HG02588 (cell line): Measurements from ENCODE around the gene GADD45G.

Experiments used
- ATAC-seq: cut with Tn5 transposase; IDR thresholded peaks from one replicate; pipeline ENCODE4 v1.9.1; 2021; ENCODE audit warnings: mild to moderate bottlenecking, moderate library complexity; ENCODE audit not compliant: unreplicated experiment

GADD45G gene

DNA sequence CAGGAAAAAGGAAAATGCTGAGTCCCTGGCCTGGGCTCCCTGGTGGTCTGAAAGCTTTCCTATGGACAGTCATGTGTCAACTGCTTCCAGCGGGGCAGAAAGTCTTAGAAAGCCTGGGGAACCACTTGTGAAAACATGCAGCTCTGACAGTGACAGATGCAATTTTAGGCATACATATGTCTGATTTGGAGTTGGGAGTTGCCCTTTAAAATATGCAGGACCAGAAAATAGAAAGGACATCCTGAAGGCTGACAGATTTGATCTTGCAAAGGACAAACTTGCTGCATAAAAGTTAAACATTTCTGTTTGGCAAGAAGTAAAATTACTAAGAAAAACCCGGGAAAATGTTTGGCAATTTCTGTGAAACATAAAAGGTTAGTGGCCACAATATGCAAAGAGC lies 23.8 kb downstream of the GADD45G start:
- no peak for ATAC-seq

DNA sequence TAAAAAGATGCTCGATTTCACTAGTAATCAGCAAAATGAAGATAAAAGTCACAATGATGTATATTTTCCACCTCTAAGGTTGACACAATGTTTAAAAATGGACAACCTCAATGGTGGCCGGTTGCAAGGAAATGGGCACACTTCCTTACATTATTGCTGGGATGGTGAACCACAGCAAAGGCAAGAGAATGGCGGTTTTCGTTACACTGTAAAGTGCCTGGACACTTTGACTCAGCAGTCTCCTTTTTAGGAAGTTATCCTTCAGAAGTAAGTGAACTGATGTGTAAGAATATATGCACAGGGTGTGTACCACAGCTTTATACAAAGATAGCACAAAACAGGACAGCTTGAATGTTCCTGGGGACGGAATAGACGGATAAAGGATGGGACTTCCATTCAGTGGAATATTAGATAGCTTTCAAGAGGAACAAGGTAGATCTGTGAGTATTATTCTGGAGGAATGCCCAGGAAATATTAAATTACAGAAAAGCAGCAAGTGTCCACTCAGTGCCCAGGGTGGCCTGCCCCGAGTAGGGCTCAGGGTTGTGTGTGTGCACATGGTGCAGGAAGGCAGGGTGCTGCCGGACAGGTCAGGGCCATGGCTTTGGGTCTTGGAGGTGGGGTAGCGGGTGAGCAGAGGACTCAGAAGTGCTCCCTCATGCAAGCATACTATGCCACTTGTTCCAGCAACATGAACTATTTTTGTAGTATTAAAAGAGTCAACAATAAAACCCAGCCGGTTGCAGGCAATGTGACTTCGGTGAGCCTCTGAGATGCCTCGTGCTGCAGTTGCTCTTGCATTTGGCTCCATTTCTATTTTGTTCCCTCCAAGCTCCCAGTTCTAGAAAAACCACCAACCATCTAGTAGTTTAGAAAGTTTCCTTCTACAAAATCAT lies 24.5 kb downstream of the GADD45G start:
- ATAC-seq, result no peak

- no peak for ATAC-seq
Observed at GRCh38 chr9:89630508-89630907, 25.7 kb downstream of the GADD45G start.

DNA sequence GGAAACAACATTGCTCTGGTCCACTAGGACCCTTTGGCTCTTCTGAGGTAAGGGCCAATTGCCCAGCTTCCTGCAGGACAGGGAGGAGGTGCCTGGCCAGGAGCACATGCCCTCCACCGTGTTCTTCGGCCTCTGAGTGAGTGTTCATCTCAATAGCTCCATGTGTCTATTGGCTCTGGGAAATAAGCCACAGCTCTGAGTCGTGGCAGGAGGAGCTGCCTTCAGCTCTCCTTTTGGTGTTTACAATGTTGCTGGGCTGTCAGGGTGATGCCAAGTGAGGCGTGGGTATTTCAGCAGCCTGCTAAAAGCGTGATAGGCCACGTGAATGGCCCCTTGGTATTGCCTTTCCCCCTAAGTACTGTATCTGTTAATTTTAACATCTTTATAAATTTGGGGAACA lies 26.6 kb downstream of the GADD45G start:
- ATAC-seq, result no peak

- no peak for ATAC-seq
Observed at GRCh38 chr9:89632192-89632733, 27.5 kb downstream of the GADD45G start.

DNA sequence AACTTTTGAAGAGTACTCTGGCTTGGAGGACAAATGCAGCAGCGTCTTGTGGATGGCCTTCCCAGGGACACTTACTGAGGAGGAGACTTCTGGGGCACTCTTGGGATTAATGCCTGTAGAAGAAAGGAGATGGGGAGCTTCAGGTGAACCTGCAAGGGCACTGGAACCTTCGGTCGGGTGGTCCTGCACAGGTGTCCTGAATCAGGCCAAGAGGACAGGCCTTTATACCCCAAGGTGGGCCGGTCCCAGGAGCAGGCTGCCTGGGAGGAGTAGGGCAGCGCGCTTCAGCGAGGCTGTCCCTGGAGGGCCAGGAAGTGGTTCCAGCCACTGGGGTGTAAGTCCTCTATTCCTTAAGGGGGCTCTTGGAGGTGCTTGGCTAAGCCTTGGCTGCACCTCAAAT lies 27.9 kb downstream of the GADD45G start:
- no peak for ATAC-seq

DNA sequence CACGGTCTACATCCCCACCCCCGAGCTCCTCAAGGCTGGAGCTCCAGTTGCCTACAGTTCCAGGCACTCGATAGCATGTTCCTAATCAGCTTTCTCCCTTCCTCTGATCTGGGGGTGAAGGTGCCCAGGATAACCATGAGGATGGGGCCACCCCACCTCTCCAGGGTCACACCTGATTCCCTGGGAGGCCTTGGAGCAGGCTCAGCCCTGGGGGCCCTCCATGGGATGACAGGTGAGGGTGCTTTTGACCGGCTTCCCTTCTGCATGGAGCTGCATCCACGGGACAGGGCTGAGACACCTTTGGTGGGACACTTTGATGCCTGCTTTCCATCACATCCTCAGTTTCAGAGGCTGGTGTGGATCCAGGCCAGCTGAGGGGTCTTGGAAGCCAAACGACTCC lies 28.6 kb downstream of the GADD45G start:
- no peak for ATAC-seq

DNA sequence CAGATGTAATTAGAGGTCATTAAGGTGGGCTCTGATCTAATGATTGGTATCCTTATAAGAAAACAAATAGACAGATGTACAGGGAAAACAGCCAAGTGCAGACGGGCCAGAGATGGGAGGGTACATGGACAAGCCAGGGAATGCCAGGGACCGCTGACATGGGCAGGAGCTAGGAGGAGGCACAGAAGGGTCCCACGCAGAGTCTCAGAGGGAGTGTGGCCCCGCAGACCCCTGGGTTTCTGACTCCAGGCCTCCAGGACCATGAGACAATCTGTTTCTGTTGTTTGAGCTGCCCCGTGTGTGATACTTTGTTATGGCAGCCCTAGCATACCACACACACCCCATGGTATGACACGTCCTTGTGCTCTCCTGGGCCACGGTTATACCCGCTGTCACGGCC lies 29.1 kb downstream of the GADD45G start:
- ATAC-seq, result no peak

- ATAC-seq, result no peak
Observed at GRCh38 chr9:89634995-89635742, 30.4 kb downstream of the GADD45G start.

GRCh38 chr9:89635816-89636215 lies 31.0 kb downstream of the GADD45G start:
- no peak for ATAC-seq

GRCh38 chr9:89637787-89638186 lies 33.0 kb downstream of the GADD45G start:
- ATAC-seq, result no peak

DNA sequence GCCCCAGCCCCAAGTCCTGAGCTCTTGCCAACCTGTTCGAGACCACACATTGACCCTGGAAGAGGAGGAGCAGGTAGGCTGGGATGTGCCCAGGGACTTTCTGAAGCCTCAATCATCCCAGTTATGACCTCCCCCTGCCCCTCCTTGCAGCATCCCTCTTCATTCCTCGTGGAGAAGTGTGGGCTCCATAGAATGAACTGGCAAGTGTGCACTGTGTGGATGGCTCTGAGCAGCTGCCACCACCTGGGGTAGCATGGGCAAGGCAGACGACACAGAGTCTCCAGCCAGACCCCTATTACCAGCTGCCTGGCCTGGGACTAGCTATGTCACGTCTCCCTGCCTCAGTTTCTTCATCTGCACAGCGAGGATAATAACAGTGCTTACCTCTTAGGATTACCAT lies 33.5 kb downstream of the GADD45G start:
- ATAC-seq, result no peak

- ATAC-seq, result no peak
Observed at GRCh38 chr9:89638893-89639292, 34.1 kb downstream of the GADD45G start.

GRCh38 chr9:89639367-89639795 lies 34.6 kb downstream of the GADD45G start:
- no peak for ATAC-seq

DNA sequence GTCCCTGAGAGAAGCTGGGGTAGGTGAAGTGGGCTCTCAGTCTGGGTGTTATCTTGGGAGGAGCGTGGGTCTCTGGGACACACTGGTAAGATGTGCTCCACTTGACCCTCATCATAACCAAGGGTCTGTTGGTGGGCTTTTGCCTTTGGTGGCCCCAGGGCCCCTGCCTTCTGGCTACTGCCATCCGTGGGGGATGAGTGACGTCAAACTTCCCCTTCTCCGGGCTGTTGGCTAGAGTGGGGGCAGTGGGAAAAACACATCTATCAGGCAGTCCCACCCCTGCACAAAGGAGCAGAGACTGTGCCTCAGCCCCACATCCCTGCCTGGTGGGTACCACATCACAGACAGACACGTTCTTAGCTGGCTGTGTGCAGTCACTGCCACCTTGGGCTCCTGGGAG lies 35.1 kb downstream of the GADD45G start:
- ATAC-seq, result no peak

DNA sequence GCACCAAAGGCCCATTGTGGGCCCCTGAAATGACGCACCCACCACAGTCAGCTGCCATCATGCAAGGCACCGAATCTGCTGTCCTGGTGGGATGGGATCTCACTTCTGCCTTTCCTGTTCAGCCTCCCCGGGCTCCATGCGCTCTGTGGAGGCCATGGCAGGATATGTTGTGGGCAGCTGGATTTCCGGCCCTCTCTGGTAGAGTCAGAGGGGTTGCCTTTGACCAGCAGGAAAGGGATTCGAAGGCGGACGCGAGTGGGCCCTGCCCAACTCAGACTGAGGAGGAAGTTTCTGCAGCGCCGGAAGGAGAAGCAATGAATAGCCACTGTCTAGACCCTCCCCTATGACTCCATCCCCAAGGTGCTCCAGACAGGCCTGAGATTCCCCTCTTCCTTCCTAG lies 35.5 kb downstream of the GADD45G start:
- ATAC-seq, result no peak

DNA sequence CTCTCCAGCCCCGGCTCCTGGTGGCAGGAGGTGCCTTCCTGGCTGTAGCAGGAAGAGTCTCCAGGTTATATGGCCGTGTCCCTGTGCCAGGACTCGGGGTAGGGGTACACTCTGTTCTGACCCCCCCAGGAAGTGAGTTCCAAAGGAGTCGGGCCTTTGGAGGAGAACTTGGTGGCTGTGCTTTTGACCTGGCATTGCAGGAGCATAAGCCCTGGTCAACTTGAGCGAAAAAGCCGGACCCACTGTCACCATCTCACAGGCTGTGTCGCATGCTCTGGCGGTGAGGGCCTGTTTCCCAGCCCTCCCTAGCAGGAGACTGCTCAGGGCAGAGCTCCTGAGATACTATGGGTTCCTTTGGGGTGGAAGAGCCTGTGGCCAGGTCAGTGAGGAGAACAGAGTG lies 36.0 kb downstream of the GADD45G start:
- ATAC-seq, result no peak

DNA sequence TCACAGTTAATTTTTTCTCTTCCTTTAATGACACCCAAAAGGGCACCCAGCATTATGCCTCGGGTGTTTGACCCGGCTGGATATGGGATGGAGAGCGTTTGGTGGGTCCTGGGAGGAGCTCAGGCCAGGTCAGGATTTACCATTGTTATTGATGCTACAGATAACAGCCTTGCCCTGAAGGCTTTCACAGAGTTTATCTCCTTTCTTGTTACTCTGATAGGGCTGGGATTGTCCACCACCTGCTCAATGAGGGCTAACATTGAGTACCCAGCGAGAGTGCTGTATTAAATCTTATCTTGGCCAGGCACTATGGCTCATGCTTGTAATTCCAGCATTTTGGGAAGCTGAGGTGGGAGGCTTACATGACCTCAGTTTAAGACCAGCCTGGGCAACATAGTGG lies 37.2 kb downstream of the GADD45G start:
- ATAC-seq, result no peak

DNA sequence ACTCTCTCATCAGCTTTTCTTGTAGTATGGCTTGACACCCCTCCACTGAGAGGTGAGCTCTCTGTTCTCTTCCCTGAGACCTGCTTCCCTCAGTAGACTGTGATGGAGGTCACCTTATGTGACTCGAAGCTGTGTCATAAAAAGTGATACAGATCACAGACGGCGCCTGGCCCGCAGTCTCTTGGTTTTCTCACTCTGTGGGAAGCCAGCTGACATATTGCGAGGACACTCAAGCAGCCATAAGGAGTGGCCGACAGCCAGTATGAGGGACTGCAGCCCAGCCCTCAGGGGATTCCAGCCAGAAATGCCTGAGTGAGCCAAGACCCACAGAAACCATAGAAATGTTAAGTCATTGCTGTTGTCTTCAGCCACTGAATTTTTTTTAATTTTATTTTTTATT lies 38.0 kb downstream of the GADD45G start:
- ATAC-seq, result no peak

DNA sequence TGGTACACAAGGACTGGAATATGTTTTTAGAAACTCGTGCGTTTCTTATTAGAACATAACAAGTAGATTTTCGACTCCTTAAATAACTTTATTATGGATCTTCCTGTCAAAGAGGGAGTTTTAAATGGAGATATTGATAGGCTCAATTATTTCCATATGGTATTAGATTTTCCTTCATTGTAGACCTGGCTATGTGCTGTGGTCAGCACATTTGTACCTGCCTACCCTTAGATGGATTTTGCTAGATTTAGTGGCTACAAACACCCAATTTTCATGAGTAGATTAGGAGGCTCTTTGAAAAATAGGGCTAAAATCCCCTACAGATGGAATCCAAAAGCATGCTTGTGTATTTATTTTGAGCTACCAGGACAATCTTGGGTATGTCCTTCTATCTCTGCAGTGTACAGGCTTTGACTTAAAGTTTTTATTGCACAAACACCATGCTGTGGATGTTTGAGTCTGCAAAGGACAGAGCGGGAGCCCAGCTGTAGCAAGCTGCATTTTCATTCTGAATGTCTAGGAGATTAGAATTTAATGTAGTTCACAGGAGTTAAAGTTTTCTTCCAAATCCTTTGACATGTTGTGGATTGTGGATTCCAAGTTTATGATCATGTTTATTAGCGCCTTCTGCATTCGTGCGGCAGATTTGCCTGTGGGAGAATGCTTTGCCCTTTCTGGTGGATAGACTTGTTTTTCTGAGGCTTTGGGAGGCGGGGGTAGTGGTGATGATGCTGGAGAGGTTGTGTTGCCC lies 41.6 kb downstream of the GADD45G start:
- ATAC-seq, result no peak
